H9 (cell line): Measurements from ENCODE around the gene BET1L. TPM values are rescaled to one million over a fixed set of nuclear protein-coding genes. Genes with fewer than 3 reads are reported as not detected.

Experiments used
- DNase-seq: peaks from one replicate; pipeline ENCODE4 v3.0.0-alpha.2; 2017
- H2AFZ ChIP-seq: one replicate; pipeline ENCODE4 v1.6.1; 2013; ENCODE audit warnings: mild to moderate bottlenecking, low read length, control low read depth, moderate library complexity
- H2AK5ac ChIP-seq: 2 replicates; pipeline ENCODE4 v1.6.1; 2013; ENCODE audit warnings: low read length, control low read depth, mixed read lengths; ENCODE audit not compliant: insufficient read length
- H2BK120ac ChIP-seq: one replicate; pipeline ENCODE4 v1.6.1; 2013; ENCODE audit warnings: low read depth, mild to moderate bottlenecking, low read length, control low read depth, inconsistent platforms; ENCODE audit not compliant: poor library complexity, severe bottlenecking
- H2BK12ac ChIP-seq: 2 replicates; pipeline ENCODE4 v1.6.1; 2013; ENCODE audit warnings: low read length, control low read depth, mixed read lengths, low read depth; ENCODE audit not compliant: insufficient read length
- H2BK15ac ChIP-seq: 2 replicates; pipeline ENCODE4 v1.6.1; 2013; ENCODE audit warnings: low read depth, low read length, control low read depth
- H2BK20ac ChIP-seq: one replicate; pipeline ENCODE4 v1.6.1; 2013; ENCODE audit warnings: low read depth, mild to moderate bottlenecking, low read length, control low read depth, inconsistent platforms; ENCODE audit not compliant: poor library complexity, severe bottlenecking
- H2BK5ac ChIP-seq: 2 replicates; pipeline ENCODE4 v1.6.1; 2013; ENCODE audit warnings: low read length, control low read depth, mixed read lengths; ENCODE audit not compliant: insufficient read length
- H3K14ac ChIP-seq: 2 replicates; pipeline ENCODE4 v1.6.1; 2013; ENCODE audit warnings: low read length, control low read depth; ENCODE audit not compliant: insufficient read depth
- H3K18ac ChIP-seq: 2 replicates; pipeline ENCODE4 v1.6.1; 2013; ENCODE audit warnings: low read depth, mild to moderate bottlenecking, mixed read lengths, low read length, control low read depth; ENCODE audit not compliant: insufficient read length
- H3K23ac ChIP-seq: 2 replicates; pipeline ENCODE4 v1.6.1; 2013; ENCODE audit warnings: low read length, control low read depth, mixed read lengths, low read depth; ENCODE audit not compliant: insufficient read length
- H3K23me2 ChIP-seq: 2 replicates; pipeline ENCODE4 v1.6.1; 2013; ENCODE audit warnings: low read depth, mild to moderate bottlenecking, mixed read lengths, low read length, control low read depth; ENCODE audit not compliant: insufficient read length, poor library complexity, severe bottlenecking
- H3K27ac ChIP-seq: 2 replicates; pipeline ENCODE4 v1.5.1; 2013; ENCODE audit warnings: low read length, control low read depth, mixed read lengths, low read depth; ENCODE audit not compliant: insufficient read length
- H3K27me3 ChIP-seq: 2 replicates; pipeline ENCODE4 v1.6.1; 2013; ENCODE audit warnings: low read length, control low read depth, inconsistent platforms; ENCODE audit not compliant: insufficient read depth
- H3K4ac ChIP-seq: 2 replicates; pipeline ENCODE4 v1.6.1; 2013; ENCODE audit warnings: low read depth, mild to moderate bottlenecking, control low read depth, inconsistent platforms, low read length, moderate library complexity
- H3K4me1 ChIP-seq: 2 replicates; pipeline ENCODE4 v1.6.1; 2013; ENCODE audit warnings: low read length, control low read depth, inconsistent platforms; ENCODE audit not compliant: insufficient read depth
- H3K4me2 ChIP-seq: 2 replicates; pipeline ENCODE4 v1.6.1; 2013; ENCODE audit warnings: low read length, control low read depth, mixed read lengths; ENCODE audit not compliant: insufficient read length, insufficient read depth
- H3K56ac ChIP-seq: 2 replicates; pipeline ENCODE4 v1.6.1; 2013; ENCODE audit warnings: low read depth, mild to moderate bottlenecking, mixed read lengths, low read length, control low read depth; ENCODE audit not compliant: insufficient read length
- H3K79me1 ChIP-seq: 2 replicates; pipeline ENCODE4 v1.6.1; 2013; ENCODE audit warnings: low read depth, mild to moderate bottlenecking, moderate library complexity, low read length, control low read depth, inconsistent platforms; ENCODE audit not compliant: insufficient read depth, poor library complexity, severe bottlenecking
- H3K79me2 ChIP-seq: 2 replicates; pipeline ENCODE4 v1.6.1; 2013; ENCODE audit warnings: low read length, control low read depth, inconsistent platforms; ENCODE audit not compliant: insufficient read depth
- H3K9ac ChIP-seq: 2 replicates; pipeline ENCODE4 v1.6.1; 2013; ENCODE audit warnings: low read length, control low read depth, mixed read lengths; ENCODE audit not compliant: insufficient read length; ENCODE audit errors: extremely low read depth
- H3K9me3 ChIP-seq: one replicate; pipeline ENCODE4 v1.6.1; 2013; ENCODE audit warnings: low read depth, low read length, inconsistent platforms; ENCODE audit not compliant: control insufficient read depth
- H3T11ph ChIP-seq: one replicate; pipeline ENCODE4 v1.6.1; 2013; ENCODE audit warnings: mild to moderate bottlenecking, low read length, control low read depth, inconsistent platforms
- H4K20me1 ChIP-seq: one replicate; pipeline ENCODE4 v1.6.1; 2013; ENCODE audit not compliant: control insufficient read depth, insufficient read length, insufficient read depth
- H4K5ac ChIP-seq: 2 replicates; pipeline ENCODE4 v1.6.1; 2013; ENCODE audit warnings: low read depth, mild to moderate bottlenecking, mixed read lengths, low read length, control low read depth; ENCODE audit not compliant: insufficient read length
- H4K8ac ChIP-seq: replicated peaks from 2 replicates; pipeline ENCODE4 v1.6.1; 2013; ENCODE audit warnings: low read length, control low read depth, mixed read lengths, low read depth; ENCODE audit not compliant: insufficient read length
- H4K91ac ChIP-seq: 2 replicates; pipeline ENCODE4 v1.6.1; 2013; ENCODE audit warnings: low read depth, mild to moderate bottlenecking, moderate library complexity, mixed read lengths, low read length, control low read depth; ENCODE audit not compliant: insufficient read length
- H3K27ac Mint-ChIP-seq, 3 experiments: 2 replicates in 2 of 3; 3 replicates in 1 of 3; pipeline ENCODE4 v1.8.0; 2020 to 2021; ENCODE audit warnings: mixed read lengths in 3 of 3, mild to moderate bottlenecking in 1 of 3, moderate library complexity in 1 of 3
- H3K27me3 Mint-ChIP-seq: 2 replicates; pipeline ENCODE4 v1.8.0; 2021; ENCODE audit warnings: low read depth, mild to moderate bottlenecking, moderate library complexity, mixed read lengths
- H3K36me3 Mint-ChIP-seq, 3 experiments: 2 replicates in 2 of 3; 3 replicates in 1 of 3; pipeline ENCODE4 v1.8.0; 2020 to 2021; ENCODE audit warnings: low read depth in 3 of 3, mixed read lengths in 3 of 3; ENCODE audit not compliant: insufficient read depth in 1 of 3
- H3K4me1 Mint-ChIP-seq, 2 experiments: 2 replicates each; pipeline ENCODE4 v1.8.0; 2020; ENCODE audit warnings: mixed read lengths in 2 of 2
- H3K4me3 Mint-ChIP-seq, 2 experiments: 2 replicates in 1 of 2; 3 replicates in 1 of 2; pipeline ENCODE4 v1.8.0; 2020 to 2021; ENCODE audit warnings: mild to moderate bottlenecking in 2 of 2, mixed read lengths in 2 of 2, moderate library complexity in 1 of 2
- H3K9me3 Mint-ChIP-seq, 2 experiments: 2 replicates in 1 of 2; 3 replicates in 1 of 2; pipeline ENCODE4 v1.8.0; 2020; ENCODE audit warnings: mild to moderate bottlenecking in 2 of 2, mixed read lengths in 2 of 2, moderate library complexity in 1 of 2
- WGBS: extraction: QIAGEN DNeasy Blood & Tissue Kit; methylation state at CpG from one replicate; pipeline ENCODE4 v1.1.7; 2013; ENCODE audit warnings: missing lambda C conversion rate, low lambda C conversion rate, mixed read lengths; ENCODE audit not compliant: insufficient read length; ENCODE audit errors: extremely low coverage; 5-methylcytosine and 5-hydroxymethylcytosine counted together
- total RNA-seq: library from RNA; stranded (reverse); gene quantifications from 2 replicates; pipeline ENCODE4 v1.2.1, GENCODE V29; 2021
- TF ChIP-seq, protein P1 (sequence below): fragments of 200-600 bp; sonication (generic); conservative IDR thresholded peaks from 3 replicates; pipeline ENCODE4 v1.8.0; 2021; ENCODE audit warnings: antibody characterized with exemption, mild to moderate bottlenecking

BET1L gene
- total RNA-seq, 1 experiment from 2014 or later: 49.4 TPM

DNA sequence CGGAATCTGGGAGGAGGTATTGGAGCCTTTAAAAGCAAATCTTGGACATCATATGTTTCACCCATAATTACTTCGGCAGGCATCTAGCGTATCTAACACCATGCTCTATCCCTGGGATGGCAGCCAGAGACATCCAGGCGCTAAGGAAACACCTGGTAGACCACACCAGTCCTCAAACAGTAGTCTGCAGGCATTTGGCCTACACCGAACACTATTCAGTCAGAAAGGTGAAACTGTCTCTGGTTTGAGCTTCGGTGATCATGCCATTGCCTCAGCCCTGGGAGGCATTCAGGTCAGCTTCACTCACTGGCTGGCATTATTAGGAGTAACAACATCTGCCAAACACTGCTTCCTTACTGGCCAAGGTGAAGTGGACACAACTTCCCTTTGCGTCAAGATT is 17.2 kb upstream of the BET1L start:
- Histone ChIP-seq H4K5ac (no peak overlapping the region), H3K9me3 (no peaks in the 10 kb centered on the region), H3T11ph (no peak overlapping the region), H3K14ac (no peak overlapping the region), H3K23ac (no peak overlapping the region), H4K8ac (no peak overlapping the region), H3K27ac (no peak overlapping the region), H3K56ac (no peak overlapping the region), H4K20me1 (no peaks in the 10 kb centered on the region), H3K4ac (no peak overlapping the region), H2BK5ac (no peak overlapping the region), H2AFZ (no peak overlapping the region), H3K4me1 (no peaks in the 10 kb centered on the region), H3K79me1 (no peaks in the 10 kb centered on the region), H3K27me3 (no peaks in the 10 kb centered on the region), H2AK5ac (no peak overlapping the region), H3K79me2 (no peaks in the 10 kb centered on the region), H3K23me2 (no peaks in the 10 kb centered on the region), H4K91ac (no peak overlapping the region), H2BK120ac (no peak overlapping the region), H3K18ac (no peak overlapping the region), H3K9ac (no peak overlapping the region), H2BK15ac (no peak overlapping the region), H3K4me2 (no peak overlapping the region), H2BK12ac (no peak overlapping the region), H2BK20ac (no peak overlapping the region)
- H3K4me1 Mint-ChIP-seq: no peaks in the 10 kb centered on the region
- no peaks in the 10 kb centered on the region for H3K9me3 Mint-ChIP-seq
- H3K4me3 Mint-ChIP-seq: no peak overlapping the region
- peaks cover 0 to 5% (median 4%) of the 10 kb centered on the region in 3 experiments; a peak in 3 of 7 replicates for H3K36me3 Mint-ChIP-seq
- no peak overlapping the region for H3K27ac Mint-ChIP-seq
- TF ChIP-seq, protein P1, sequence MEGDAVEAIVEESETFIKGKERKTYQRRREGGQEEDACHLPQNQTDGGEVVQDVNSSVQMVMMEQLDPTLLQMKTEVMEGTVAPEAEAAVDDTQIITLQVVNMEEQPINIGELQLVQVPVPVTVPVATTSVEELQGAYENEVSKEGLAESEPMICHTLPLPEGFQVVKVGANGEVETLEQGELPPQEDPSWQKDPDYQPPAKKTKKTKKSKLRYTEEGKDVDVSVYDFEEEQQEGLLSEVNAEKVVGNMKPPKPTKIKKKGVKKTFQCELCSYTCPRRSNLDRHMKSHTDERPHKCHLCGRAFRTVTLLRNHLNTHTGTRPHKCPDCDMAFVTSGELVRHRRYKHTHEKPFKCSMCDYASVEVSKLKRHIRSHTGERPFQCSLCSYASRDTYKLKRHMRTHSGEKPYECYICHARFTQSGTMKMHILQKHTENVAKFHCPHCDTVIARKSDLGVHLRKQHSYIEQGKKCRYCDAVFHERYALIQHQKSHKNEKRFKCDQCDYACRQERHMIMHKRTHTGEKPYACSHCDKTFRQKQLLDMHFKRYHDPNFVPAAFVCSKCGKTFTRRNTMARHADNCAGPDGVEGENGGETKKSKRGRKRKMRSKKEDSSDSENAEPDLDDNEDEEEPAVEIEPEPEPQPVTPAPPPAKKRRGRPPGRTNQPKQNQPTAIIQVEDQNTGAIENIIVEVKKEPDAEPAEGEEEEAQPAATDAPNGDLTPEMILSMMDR: no peak
- H3K27me3 Mint-ChIP-seq: peaks cover 1% of the 10 kb centered on the region; the same call in 1 of the 2 replicates
- no CpG with 5 or more reads among the region's 7 CpGs for WGBS
- no peak for DNase-seq
